SK-N-SH (cell line): ENCODE measurements around the gene MYOT. TPM values are rescaled to one million over a fixed set of nuclear protein-coding genes. Genes with fewer than 3 reads are reported as not detected.

Experiments
- CTCF ChIA-PET: fragments of 300-600, 350-600 bp; formaldehyde crosslinking; extraction: SDS; loops from one replicate; lab custom pipeline; 2021; lab: Yijun Ruan, JAX
- POLR2A ChIA-PET: fragments of 350-600 bp; sonication (Branson Sonifier 250); formaldehyde crosslinking; extraction: SDS; loops from one replicate; lab custom pipeline; 2020; ENCODE audit warnings: antibody characterized with exemption, inconsistent platforms; lab: Yijun Ruan, JAX
- DNase-seq: peaks from one replicate; pipeline ENCODE4 v3.0.0; 2012
- H2AFZ ChIP-seq: fragments of 200-600 bp; sonication (generic); 2 replicates; pipeline ENCODE4 v1.8.1; 2016; ENCODE audit warnings: antibody characterized with exemption, mild to moderate bottlenecking, low read depth
- H3F3A ChIP-seq: fragments of 200-600 bp; sonication (generic); replicated peaks from 2 replicates; pipeline ENCODE3; 2016; ENCODE audit warnings: antibody characterized with exemption, mild to moderate bottlenecking; ENCODE audit not compliant: insufficient read depth
- H3K27ac ChIP-seq, 2 experiments: fragments of 200-500 bp in 1 of 2; fragments of 200-600 bp in 1 of 2; sonication (Bioruptor generic) in 1 of 2; sonication (generic), shearing (Covaris generic) in 1 of 2; 2 replicates each; pipeline versions ENCODE4 v1.5.1 to v1.6.1; 2014 to 2016; ENCODE audit warnings: low read depth in 2 of 2, inconsistent platforms in 1 of 2, low read length in 1 of 2, mild to moderate bottlenecking in 1 of 2, mixed read lengths in 1 of 2
- H3K27me3 ChIP-seq: fragments of 200-600 bp; sonication (generic), shearing (Covaris generic); 2 replicates; pipeline ENCODE4 v1.6.1; 2016; ENCODE audit warnings: mixed run types; ENCODE audit not compliant: insufficient read depth
- H3K36me3 ChIP-seq, 2 experiments: fragments of 200-500 bp in 1 of 2; fragments of 200-600 bp in 1 of 2; sonication (Bioruptor generic) in 1 of 2; sonication (generic) in 1 of 2; replicated peaks in 1 of 2; 2 replicates each; pipeline versions ENCODE3 to v1.5.1; 2014 to 2016; ENCODE audit warnings: low read length in 1 of 2, mild to moderate bottlenecking in 1 of 2; ENCODE audit not compliant: insufficient read depth in 2 of 2, control insufficient read depth in 1 of 2
- H3K4me1 ChIP-seq, 2 experiments: fragments of 200-500 bp in 1 of 2; fragments of 200-600 bp in 1 of 2; sonication (Bioruptor generic) in 1 of 2; sonication (generic), shearing (Covaris generic) in 1 of 2; 2 replicates each; pipeline versions ENCODE4 v1.5.1 to v1.6.1; 2014 to 2016; ENCODE audit warnings: low read depth in 1 of 2, low read length in 1 of 2, mixed run types in 1 of 2; ENCODE audit not compliant: insufficient read depth in 2 of 2, control insufficient read depth in 1 of 2
- H3K4me2 ChIP-seq: fragments of 200-600 bp; sonication (generic), shearing (Covaris generic); 2 replicates; pipeline ENCODE4 v1.6.1; 2017; ENCODE audit warnings: mixed run types
- H3K4me3 ChIP-seq, 2 experiments: fragments of 200-500 bp in 1 of 2; fragments of 200-600 bp in 1 of 2; sonication (Bioruptor generic) in 1 of 2; sonication (generic), shearing (Covaris generic) in 1 of 2; 2 replicates each; pipeline versions ENCODE4 v1.5.1 to v1.8.1; 2014 to 2016; ENCODE audit warnings: low read depth in 2 of 2, inconsistent platforms in 1 of 2, low read length in 1 of 2, mild to moderate bottlenecking in 1 of 2, mixed read lengths in 1 of 2, moderate library complexity in 1 of 2
- H3K79me2 ChIP-seq: fragments of 200-600 bp; sonication (generic); 2 replicates; pipeline ENCODE4 v1.8.1; 2017; ENCODE audit warnings: mild to moderate bottlenecking; ENCODE audit not compliant: insufficient read depth
- H3K9ac ChIP-seq: fragments of 200-600 bp; sonication (generic); 2 replicates; pipeline ENCODE4 v1.6.1; 2017; ENCODE audit warnings: mixed run types
- H3K9me2 ChIP-seq: fragments of 200-600 bp; sonication (generic); 2 replicates; pipeline ENCODE4 v1.6.1; 2017; ENCODE audit warnings: mixed run types
- H3K9me3 ChIP-seq: fragments of 200-600 bp; sonication (generic); 2 replicates; pipeline ENCODE4 v1.6.1; 2017; ENCODE audit warnings: mixed run types, mild to moderate bottlenecking, moderate library complexity
- H4K20me1 ChIP-seq: fragments of 200-600 bp; sonication (generic); 2 replicates; pipeline ENCODE4 v1.6.1; 2017; ENCODE audit warnings: mild to moderate bottlenecking, mixed run types; ENCODE audit not compliant: insufficient read depth
- CHD2 ChIP-seq: fragments of 150-350 bp; IDR thresholded peaks from 2 replicates; pipeline ENCODE4 v1.6.1; 2018; ENCODE audit warnings: low read length; ENCODE audit not compliant: partially characterized antibody
- CTCF ChIP-seq: fragments of 200-600 bp; sonication (generic); IDR thresholded peaks from 2 replicates; pipeline ENCODE4 v1.6.1; 2017; ENCODE audit warnings: antibody characterized with exemption, mild to moderate bottlenecking, moderate library complexity
- EZH2phosphoT487 ChIP-seq: fragments of 200-600 bp; sonication (generic); IDR thresholded peaks from 2 replicates; pipeline ENCODE4 v1.6.1; 2017; ENCODE audit warnings: low read depth, mixed run types, mild to moderate bottlenecking, antibody characterized with exemption, moderate library complexity, borderline replicate concordance
- FOSL2 ChIP-seq: IDR thresholded peaks from 2 replicates; pipeline ENCODE4 v1.4.0; 2012; ENCODE audit warnings: low read depth, mild to moderate bottlenecking, moderate library complexity, borderline replicate concordance
- FOXM1 ChIP-seq: IDR thresholded peaks from 2 replicates; pipeline ENCODE4 v1.4.0; 2012; ENCODE audit warnings: low read depth, mild to moderate bottlenecking
- GATA2 ChIP-seq: sonication (generic); formaldehyde crosslinking; IDR thresholded peaks from 2 replicates; pipeline ENCODE4 v1.5.0; 2020; ENCODE audit warnings: mild to moderate bottlenecking, missing genetic modification reagents
- IRF3 ChIP-seq: fragments of 150-350 bp; IDR thresholded peaks from 2 replicates; pipeline ENCODE4 v1.6.1; 2016; ENCODE audit warnings: mild to moderate bottlenecking, low read depth, low read length
- JUND ChIP-seq: IDR thresholded peaks from 2 replicates; pipeline ENCODE4 v1.4.0; 2012
- MAX ChIP-seq: IDR thresholded peaks from 2 replicates; pipeline ENCODE4 v1.4.0; 2012; ENCODE audit warnings: low read depth
- MEF2A ChIP-seq: IDR thresholded peaks from 2 replicates; pipeline ENCODE4 v1.4.0; 2012; ENCODE audit warnings: low read depth, borderline replicate concordance
- MXI1 ChIP-seq: IDR thresholded peaks from 2 replicates; pipeline ENCODE4 v1.6.1; 2012; ENCODE audit warnings: mild to moderate bottlenecking, low read depth, low read length, improper control_type of control experiment
- NRF1 ChIP-seq: IDR thresholded peaks from 2 replicates; pipeline ENCODE4 v1.6.1; 2012; ENCODE audit warnings: low read depth, mild to moderate bottlenecking, low read length
- PBX3 ChIP-seq: IDR thresholded peaks from 2 replicates; pipeline ENCODE4; 2012
- RAD21 ChIP-seq: IDR thresholded peaks from 2 replicates; pipeline ENCODE4 v1.6.1; 2012; ENCODE audit warnings: mild to moderate bottlenecking, low read length
- RCOR1 ChIP-seq: fragments of 150-350 bp; IDR thresholded peaks from 2 replicates; pipeline ENCODE4 v1.6.1; 2017; ENCODE audit warnings: antibody characterized with exemption, low read length
- RFX5 ChIP-seq: IDR thresholded peaks from 2 replicates; pipeline ENCODE4 v1.6.1; 2012; ENCODE audit warnings: mild to moderate bottlenecking, improper control_type of control experiment, low read length
- RXRA ChIP-seq: IDR thresholded peaks from 2 replicates; pipeline ENCODE4 v1.4.0; 2012; ENCODE audit warnings: low read depth, mild to moderate bottlenecking, borderline replicate concordance
- SIN3A ChIP-seq: IDR thresholded peaks from 2 replicates; pipeline ENCODE4 v1.6.1; 2012; ENCODE audit warnings: low read depth, mild to moderate bottlenecking, low read length, moderate library complexity, borderline replicate concordance
- TCF12 ChIP-seq: IDR thresholded peaks from 2 replicates; pipeline ENCODE4 v1.4.0; 2012
- ZBTB33 ChIP-seq: IDR thresholded peaks from 2 replicates; pipeline ENCODE4 v1.4.0; 2012; ENCODE audit warnings: low read depth, borderline replicate concordance
- WGBS: methylation state at CpG from one replicate; pipeline ENCODE4 v1.1.6; 2017; ENCODE audit warnings: low lambda C conversion rate; 5-methylcytosine and 5-hydroxymethylcytosine counted together
- polyA plus RNA-seq, 3 experiments: library from polyadenylated mRNA; depleted of rRNA; stranded (reverse); fragments of >200 nt; gene quantifications; 2 replicates each; pipeline ENCODE4 v1.2.3, GENCODE V29; 2012

The MYOT gene
- polyA plus RNA-seq, 1 of the 3 experiments (the other 2 are of a cell fraction) = 0.02 TPM

- Histone ChIP-seq H2AFZ (no peak overlapping the region), H3K4me1 (peaks cover 0 to 17% of the 10 kb centered on the region in 2 experiments; a peak in 3 of 4 replicates), H3K27ac (no peak overlapping the region), H3F3A (peaks cover 5% of the 10 kb centered on the region), H3K79me2 (no peaks in the 10 kb centered on the region), H3K4me2 (no peak overlapping the region)
- CTCF ChIA-PET = interaction anchor here (1.0 to 1.8 kb wide), 3 partner anchors 53 to 202 kb away, joined by 3 to 8 read pairs (median 4); no protein-coding TSS in a partner anchor
- TF ChIP-seq FOXM1 (no peak), IRF3 (no peak), CTCF (peak; percentile 33)
- TF ChIP-seq, all 33 proteins: peak for 1
- Histone ChIP-seq H3K27me3 (no peaks in the 10 kb centered on the region), H3K9me3 (0 out of 2 replicates have a peak, but pooled peaks cover 1% of the 10 kb centered on the region), H3K9ac (no peak overlapping the region), H3K36me3 (no peaks in the 10 kb centered on the region), H3K9me2 (no peaks in the 10 kb centered on the region), H4K20me1 (no peaks in the 10 kb centered on the region), H3K4me3 (no peak overlapping the region)
- POLR2A ChIA-PET = no interaction called here
- DNase-seq = no peak
- WGBS = 85% methylated on average over 3 of the region's 3 CpGs
Observed at GRCh38 chr5:137831526-137831925, 36.1 kb upstream of the MYOT start.

- no peak overlapping the region for H3K27ac ChIP-seq
- H3K4me2 ChIP-seq = no peak overlapping the region
- TF ChIP-seq ZBTB33 (no peak), CTCF (no peak), NRF1 (no peak), SIN3A (no peak), RFX5 (no peak), RCOR1 (no peak), TCF12 (no peak), RXRA (no peak), JUND (no peak), GATA2 (CRISPR knock-in tag) (no peak), FOSL2 (no peak), MEF2A (no peak), MXI1 (no peak), PBX3 (no peak), RAD21 (no peak), EZH2phosphoT487 (no peak), MAX (no peak), FOXM1 (no peak), CHD2 (no peak)
- H3K9me2 ChIP-seq = no peaks in the 10 kb centered on the region
- no peaks in the 10 kb centered on the region for H3K27me3 ChIP-seq
- peaks cover 7% of the 10 kb centered on the region for H3F3A ChIP-seq
- DNase-seq = no peak
- ChIA-PET CTCF (no interaction called here), POLR2A (no interaction called here)
- H3K79me2 ChIP-seq = no peaks in the 10 kb centered on the region
- H3K36me3 ChIP-seq = no peaks in the 10 kb centered on the region
- no peak overlapping the region for H3K4me3 ChIP-seq
- H3K9me3 ChIP-seq = no peaks in the 10 kb centered on the region
- no peak overlapping the region for H3K9ac ChIP-seq
- 100% methylated on average over 1 of the region's 1 CpG for whole genome bisulfite sequencing
- no peak overlapping the region for H2AFZ ChIP-seq
- no peaks in the 10 kb centered on the region for H4K20me1 ChIP-seq
- H3K4me1 ChIP-seq = peaks cover 3 to 26% of the 10 kb centered on the region in 2 experiments; a peak in 3 of 4 replicates
Observed at GRCh38 chr5:137832416-137832815, 35.2 kb upstream of the MYOT start.
